ENCODE results near the gene BPTF.
A peak's percentile ranks its signal among the peaks of the same experiment; 100 is the strongest.
"Not testable (repeated sequence)": the region's sequence is repeated elsewhere in the genome, so short reads cannot be mapped to it uniquely, and the experiment has no call there.

The BPTF gene

GRCh38 chr17:67970783-67971182 is 145.5 kb downstream of the BPTF start:
- H3K4me3 ChIP-seq (ENCODE audit: low read length): no peak overlapping the region
- no peak for TF ChIP-seq ZNF274 (IDR thresholded peaks at IDR 0.05; ENCODE audit: low read depth, low read length)

GRCh38 chr17:67974185-67974584 is 148.9 kb downstream of the BPTF start:
- TF ChIP-seq ZNF274 (IDR thresholded peaks at IDR 0.05; ENCODE audit: low read depth, low read length): no peak
- no peak overlapping the region for H3K4me3 ChIP-seq (ENCODE audit: low read length)

- no peak overlapping the region for H3K4me3 ChIP-seq (ENCODE audit: low read length)
- no peak for TF ChIP-seq ZNF274 (IDR thresholded peaks at IDR 0.05; ENCODE audit: low read depth, low read length)
Measured at GRCh38 chr17:67974598-67975066, 149.3 kb downstream of the BPTF start.

GRCh38 chr17:67976306-67976705 is 151.0 kb downstream of the BPTF start:
- not testable (repeated sequence) for H3K4me3 ChIP-seq (ENCODE audit: low read length)

GRCh38 chr17:67980456-67980855 is 155.2 kb downstream of the BPTF start:
- no peak overlapping the region for H3K4me3 ChIP-seq (ENCODE audit: low read length)
- TF ChIP-seq ZNF274 (IDR thresholded peaks at IDR 0.05; ENCODE audit: low read depth, low read length): no peak

- not testable (repeated sequence) for H3K4me3 ChIP-seq (ENCODE audit: low read length)
Measured at GRCh38 chr17:67980883-67981282, 155.6 kb downstream of the BPTF start.

GRCh38 chr17:67982034-67982640 is 156.8 kb downstream of the BPTF start:
- no peak overlapping the region for H3K4me3 ChIP-seq (ENCODE audit: low read length)
- no peak for TF ChIP-seq ZNF274 (IDR thresholded peaks at IDR 0.05; ENCODE audit: low read depth, low read length)

GRCh38 chr17:67982686-67983382 is 157.5 kb downstream of the BPTF start:
- no peak for TF ChIP-seq ZNF274 (IDR thresholded peaks at IDR 0.05; ENCODE audit: low read depth, low read length)

GRCh38 chr17:67983383-67983688 is 158.0 kb downstream of the BPTF start:
- TF ChIP-seq ZNF274 (IDR thresholded peaks at IDR 0.05; ENCODE audit: low read depth, low read length): no peak
- H3K4me3 ChIP-seq (ENCODE audit: low read length): no peak overlapping the region

More at GRCh38 chr17:67982686-67983382, 157.5 kb downstream of the BPTF start:
- no peak overlapping the region for H3K4me3 ChIP-seq (ENCODE audit: low read length)

GRCh38 chr17:67990909-67991308 is 165.6 kb downstream of the BPTF start:
- no peak overlapping the region for H3K4me3 ChIP-seq (ENCODE audit: low read length)
- no peak for TF ChIP-seq ZNF274 (IDR thresholded peaks at IDR 0.05; ENCODE audit: low read depth, low read length)

GRCh38 chr17:67992548-67993152 is 167.3 kb downstream of the BPTF start:
- peak overlapping the region; percentile 81 for H3K4me3 ChIP-seq (ENCODE audit: low read length)
- TF ChIP-seq ZNF274 (IDR thresholded peaks at IDR 0.05; ENCODE audit: low read depth, low read length): no peak

GRCh38 chr17:67993153-67993997 is 168.1 kb downstream of the BPTF start:
- peak overlapping the region; percentile 81 for H3K4me3 ChIP-seq (ENCODE audit: low read length)
- TF ChIP-seq ZNF274 (IDR thresholded peaks at IDR 0.05; ENCODE audit: low read depth, low read length): no peak

- no peak for TF ChIP-seq ZNF274 (IDR thresholded peaks at IDR 0.05; ENCODE audit: low read depth, low read length)
- peak overlapping the region; percentile 73 for H3K4me3 ChIP-seq (ENCODE audit: low read length)
Measured at GRCh38 chr17:67993998-67994361, 168.7 kb downstream of the BPTF start.

GRCh38 chr17:67994817-67995569 is 169.7 kb downstream of the BPTF start:
- H3K4me3 ChIP-seq (ENCODE audit: low read length): peak overlapping the region; percentile 20
- TF ChIP-seq ZNF274 (IDR thresholded peaks at IDR 0.05; ENCODE audit: low read depth, low read length): no peak

Data from GM08714 (cell line).